ENCODE data around the gene LAMA5. TPM values are rescaled to one million over a fixed set of nuclear protein-coding genes. Genes with fewer than 3 reads are reported as not detected.
A peak's percentile ranks its signal among the peaks of the same experiment; 100 is the strongest.

LAMA5 gene
- total RNA-seq, 1 experiment from 2014 or later, result 321 TPM

DNA sequence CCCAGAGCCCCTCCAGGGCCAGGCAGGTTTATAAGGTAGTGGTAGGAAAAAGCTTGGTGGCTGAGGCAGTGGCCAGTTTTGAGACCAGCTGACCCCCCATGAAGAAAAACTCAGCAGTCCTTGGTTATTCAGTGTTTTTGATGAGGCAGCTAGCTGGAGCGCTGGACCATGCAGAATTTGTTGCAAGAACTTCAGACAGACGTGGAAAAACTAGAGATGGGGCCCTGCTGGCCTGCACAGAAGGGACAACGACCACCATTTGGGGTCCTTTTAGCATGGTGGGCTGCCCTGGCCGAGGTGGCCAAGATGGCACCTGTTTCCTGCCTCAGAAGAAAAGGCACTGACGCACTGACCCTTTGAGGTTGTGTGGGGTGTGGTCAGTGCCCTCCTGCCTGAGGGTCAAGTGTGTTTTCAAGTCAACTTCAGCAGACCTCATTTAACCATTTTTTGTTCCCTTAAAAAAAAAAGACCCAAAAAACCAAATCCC, 22.5 kb upstream of the LAMA5 start:
- intact Hi-C loops (cut with micrococcal nuclease), result no loop called here
- H3K4me3 ChIP-seq (replicated peaks in 1 of 2; ENCODE audit: low read depth in 1 of 2, low read length in 2 of 2), result no peak overlapping the region
- no peaks in the 10 kb centered on the region for H3K9me3 ChIP-seq (ENCODE audit: control insufficient read depth in 1 of 2, insufficient read depth in 1 of 2, low read depth in 1 of 2, low read length in 2 of 2)
- H3K27ac ChIP-seq (ENCODE audit: low read depth, low read length), result no peak overlapping the region
- peaks cover 8 to 26% of the 10 kb centered on the region in 2 experiments; a peak in 3 of 4 replicates for H3K4me1 ChIP-seq (ENCODE audit: control insufficient read depth in 1 of 2, insufficient read depth in 2 of 2, low read length in 2 of 2)
- peaks cover 9% of the 10 kb centered on the region; the same call in 1 of the 2 replicates for H4K20me1 ChIP-seq (ENCODE audit: insufficient read depth)
- H2AFZ ChIP-seq (ENCODE audit: low read depth, low read length, poor library complexity, severe bottlenecking), result no peak overlapping the region
- CTCF ChIA-PET, result interaction anchor here (1.4 kb wide), 1 partner anchor 21 kb away, joined by 3 read pairs; no protein-coding TSS in a partner anchor
- no peak overlapping the region for H3K4me2 ChIP-seq (ENCODE audit: low read length)
- H3K9me2 ChIP-seq (ENCODE audit: insufficient read depth), result no peaks in the 10 kb centered on the region
- peaks cover 50% of the 10 kb centered on the region for H3K79me2 ChIP-seq (ENCODE audit: insufficient read depth, low read length)
- RAD21 ChIA-PET (ENCODE audit: low non-redundant PET in 1 of 2, low total read pairs in 2 of 2, uncharacterized antibody in 2 of 2, unreplicated experiment in 2 of 2), result no interaction called here
- no TSS peak for BruUV-seq (replicated peaks)
- H3K9ac ChIP-seq (ENCODE audit: low read length), result no peak overlapping the region
- POLR2A ChIA-PET, result no interaction called here
- DNase-seq (ENCODE audit: low read depth, low spot score), result no peak
- H3K36me3 ChIP-seq (ENCODE audit: control insufficient read depth in 1 of 2, insufficient read depth in 2 of 2, low read length in 2 of 2), result peaks cover 8 to 22% of the 10 kb centered on the region in 2 experiments
- TF ChIP-seq CBX3 (IDR thresholded peaks at IDR 0.05; ENCODE audit: low read depth), result no peak
- no peak for TF ChIP-seq TCF7L2 (IDR thresholded peaks at IDR 0.05; ENCODE audit: borderline replicate concordance, extremely low read depth, insufficient read depth, insufficient read length)
- ATAC-seq, result no peak
- H3K27me3 ChIP-seq (ENCODE audit: insufficient read depth, low read length), result no peaks in the 10 kb centered on the region

DNA sequence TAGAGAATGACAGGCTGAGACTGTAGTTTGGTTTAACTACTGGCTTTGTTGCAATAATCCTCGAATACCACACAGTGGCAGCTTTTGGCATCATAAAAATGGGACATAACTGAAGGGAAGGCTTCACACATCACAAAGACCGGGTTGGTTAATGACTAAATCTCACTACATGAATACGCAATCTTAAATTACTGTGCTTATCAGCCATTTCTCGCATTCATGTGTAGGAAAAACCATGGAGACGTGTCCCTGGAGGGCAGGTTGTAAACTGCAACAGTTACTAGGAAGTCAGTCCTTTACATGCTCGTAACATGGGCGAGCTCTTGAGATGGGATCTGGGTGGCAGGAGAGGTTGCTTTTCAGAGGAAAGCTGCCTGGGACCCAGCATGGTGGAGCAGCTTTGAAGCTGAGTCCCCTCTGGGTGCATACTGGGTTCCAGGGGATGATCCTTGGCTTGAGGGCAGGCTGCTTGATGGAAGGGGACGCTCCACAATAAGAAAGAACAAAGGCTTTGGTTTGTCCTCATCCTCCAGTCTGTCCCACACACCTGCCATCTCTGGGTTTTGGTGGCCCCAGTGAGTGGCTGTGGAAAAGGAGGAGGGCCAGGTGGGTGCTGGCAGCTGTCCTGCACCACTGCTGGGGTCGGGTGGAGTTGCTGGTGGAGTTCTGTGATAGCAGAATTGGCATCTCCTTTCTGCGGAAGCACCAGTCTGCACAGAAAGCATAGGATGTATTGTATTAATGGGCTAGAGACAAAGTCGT, 21.9 kb upstream of the LAMA5 start:
- peaks cover 8 to 26% of the 10 kb centered on the region in 2 experiments; a peak in 3 of 4 replicates for H3K4me1 ChIP-seq (ENCODE audit: control insufficient read depth in 1 of 2, insufficient read depth in 2 of 2, low read length in 2 of 2)
- no peaks in the 10 kb centered on the region for H3K27me3 ChIP-seq (ENCODE audit: insufficient read depth, low read length)
- peaks cover 57% of the 10 kb centered on the region for H3K79me2 ChIP-seq (ENCODE audit: insufficient read depth, low read length)
- ChIA-PET CTCF (interaction anchor here (1.4 kb wide), 1 partner anchor 22 kb away, joined by 3 read pairs; no protein-coding TSS in a partner anchor), RAD21 (ENCODE audit: low non-redundant PET in 1 of 2, low total read pairs in 2 of 2, uncharacterized antibody in 2 of 2, unreplicated experiment in 2 of 2) (no interaction called here), POLR2A (interaction anchor here (1.1 kb wide), 1 partner anchor 402 kb away, joined by 3 read pairs; no protein-coding TSS in a partner anchor)
- H4K20me1 ChIP-seq (ENCODE audit: insufficient read depth), result peaks cover 9% of the 10 kb centered on the region; the same call in 1 of the 2 replicates
- TF ChIP-seq EZH2phosphoT487 (IDR thresholded peaks at IDR 0.05; ENCODE audit: borderline replicate concordance) (no peak), POLR2A (IDR thresholded peaks at IDR 0.05; ENCODE audit: borderline replicate concordance, extremely low read depth, insufficient read depth, insufficient read length) (peak; percentile 43), SRF (IDR thresholded peaks at IDR 0.05; ENCODE audit: low read depth) (no peak), ZNF274 (IDR thresholded peaks at IDR 0.05; ENCODE audit: low read depth, low read length) (no peak), POLR2AphosphoS5 (IDR thresholded peaks at IDR 0.05; ENCODE audit: low read depth, low read length) (no peak; the same call in 1 of the 2 replicates)
- TF ChIP-seq, protein P1, sequence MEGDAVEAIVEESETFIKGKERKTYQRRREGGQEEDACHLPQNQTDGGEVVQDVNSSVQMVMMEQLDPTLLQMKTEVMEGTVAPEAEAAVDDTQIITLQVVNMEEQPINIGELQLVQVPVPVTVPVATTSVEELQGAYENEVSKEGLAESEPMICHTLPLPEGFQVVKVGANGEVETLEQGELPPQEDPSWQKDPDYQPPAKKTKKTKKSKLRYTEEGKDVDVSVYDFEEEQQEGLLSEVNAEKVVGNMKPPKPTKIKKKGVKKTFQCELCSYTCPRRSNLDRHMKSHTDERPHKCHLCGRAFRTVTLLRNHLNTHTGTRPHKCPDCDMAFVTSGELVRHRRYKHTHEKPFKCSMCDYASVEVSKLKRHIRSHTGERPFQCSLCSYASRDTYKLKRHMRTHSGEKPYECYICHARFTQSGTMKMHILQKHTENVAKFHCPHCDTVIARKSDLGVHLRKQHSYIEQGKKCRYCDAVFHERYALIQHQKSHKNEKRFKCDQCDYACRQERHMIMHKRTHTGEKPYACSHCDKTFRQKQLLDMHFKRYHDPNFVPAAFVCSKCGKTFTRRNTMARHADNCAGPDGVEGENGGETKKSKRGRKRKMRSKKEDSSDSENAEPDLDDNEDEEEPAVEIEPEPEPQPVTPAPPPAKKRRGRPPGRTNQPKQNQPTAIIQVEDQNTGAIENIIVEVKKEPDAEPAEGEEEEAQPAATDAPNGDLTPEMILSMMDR (IDR thresholded peaks at IDR 0.05 in 2 of 3, conservative IDR thresholded peaks at IDR 0.05 in 1 of 3; ENCODE audit: borderline replicate concordance in 1 of 3, insufficient read depth in 1 of 3, low read depth in 2 of 3, low read length in 2 of 3), result peak in 2 of 3 experiments; percentile 7 to 35; a peak in 3 of 6 replicates
- TF ChIP-seq, protein P2, sequence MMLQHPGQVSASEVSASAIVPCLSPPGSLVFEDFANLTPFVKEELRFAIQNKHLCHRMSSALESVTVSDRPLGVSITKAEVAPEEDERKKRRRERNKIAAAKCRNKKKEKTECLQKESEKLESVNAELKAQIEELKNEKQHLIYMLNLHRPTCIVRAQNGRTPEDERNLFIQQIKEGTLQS (IDR thresholded peaks at IDR 0.05), result no peak
- TF ChIP-seq, protein P3, sequence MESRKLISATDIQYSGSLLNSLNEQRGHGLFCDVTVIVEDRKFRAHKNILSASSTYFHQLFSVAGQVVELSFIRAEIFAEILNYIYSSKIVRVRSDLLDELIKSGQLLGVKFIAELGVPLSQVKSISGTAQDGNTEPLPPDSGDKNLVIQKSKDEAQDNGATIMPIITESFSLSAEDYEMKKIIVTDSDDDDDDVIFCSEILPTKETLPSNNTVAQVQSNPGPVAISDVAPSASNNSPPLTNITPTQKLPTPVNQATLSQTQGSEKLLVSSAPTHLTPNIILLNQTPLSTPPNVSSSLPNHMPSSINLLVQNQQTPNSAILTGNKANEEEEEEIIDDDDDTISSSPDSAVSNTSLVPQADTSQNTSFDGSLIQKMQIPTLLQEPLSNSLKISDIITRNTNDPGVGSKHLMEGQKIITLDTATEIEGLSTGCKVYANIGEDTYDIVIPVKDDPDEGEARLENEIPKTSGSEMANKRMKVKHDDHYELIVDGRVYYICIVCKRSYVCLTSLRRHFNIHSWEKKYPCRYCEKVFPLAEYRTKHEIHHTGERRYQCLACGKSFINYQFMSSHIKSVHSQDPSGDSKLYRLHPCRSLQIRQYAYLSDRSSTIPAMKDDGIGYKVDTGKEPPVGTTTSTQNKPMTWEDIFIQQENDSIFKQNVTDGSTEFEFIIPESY (IDR thresholded peaks at IDR 0.05; ENCODE audit: extremely low read depth, insufficient replicate concordance, low read length), result no peak
- peak overlapping the region; percentile 99; the same call in 1 of the 2 replicates for H3K9ac ChIP-seq (ENCODE audit: low read length)
- ATAC-seq, result no peak
- H3K9me2 ChIP-seq (ENCODE audit: insufficient read depth), result no peaks in the 10 kb centered on the region
- no peak for DNase-seq (ENCODE audit: low read depth, low spot score)
- intact Hi-C loops (cut with micrococcal nuclease), result no loop called here
- no peak overlapping the region for H2AFZ ChIP-seq (ENCODE audit: low read depth, low read length, poor library complexity, severe bottlenecking)
- H3K27ac ChIP-seq (ENCODE audit: low read depth, low read length), result peak overlapping the region; percentile 95; the same call in 1 of the 2 replicates
- H3K9me3 ChIP-seq (ENCODE audit: control insufficient read depth in 1 of 2, insufficient read depth in 1 of 2, low read depth in 1 of 2, low read length in 2 of 2), result no peaks in the 10 kb centered on the region
- peak overlapping the region; percentile 88 for H3K4me2 ChIP-seq (ENCODE audit: low read length)
- no TSS peak for BruUV-seq (replicated peaks)
- H3K36me3 ChIP-seq (ENCODE audit: control insufficient read depth in 1 of 2, insufficient read depth in 2 of 2, low read length in 2 of 2), result peaks cover 8 to 22% of the 10 kb centered on the region in 2 experiments
- peak overlapping the region in 1 of 2 experiments; percentile 98; a peak in 2 of 4 replicates for H3K4me3 ChIP-seq (replicated peaks in 1 of 2; ENCODE audit: low read depth in 1 of 2, low read length in 2 of 2)
